ENCODE measurements around the gene GLI3.
"Not testable (repeated sequence)": the region's sequence is repeated elsewhere in the genome, so short reads cannot be mapped to it uniquely, and the experiment has no call there.

The GLI3 gene

GRCh38 chr7:42210333-42210732 lies 26.7 kb downstream of the GLI3 start:
- DNase-seq = no peak

GRCh38 chr7:42209085-42209484 lies 27.9 kb downstream of the GLI3 start:
- not testable (repeated sequence) for DNase-seq

- DNase-seq = no peak
Observed at GRCh38 chr7:42208572-42208971, 28.4 kb downstream of the GLI3 start.

DNA sequence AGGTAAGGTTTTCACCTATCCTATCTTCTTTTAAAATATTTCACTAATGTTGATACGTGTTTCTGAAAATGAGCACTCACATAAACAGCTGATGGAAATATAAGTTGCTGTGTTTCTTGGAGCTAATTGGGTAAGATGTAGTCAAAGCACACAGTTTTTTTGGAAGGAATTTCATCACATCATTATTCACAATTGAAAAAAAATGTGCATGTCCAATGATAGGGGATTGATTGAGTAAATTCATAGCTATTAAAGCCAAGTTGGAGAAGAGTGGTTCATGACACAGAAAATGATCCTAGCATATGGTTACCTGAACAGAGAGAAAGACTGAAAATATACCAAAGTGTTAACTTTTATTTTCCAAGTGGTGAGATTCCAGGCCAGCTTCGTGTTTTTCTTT lies 29.6 kb downstream of the GLI3 start:
- no peak for DNase-seq

DNA sequence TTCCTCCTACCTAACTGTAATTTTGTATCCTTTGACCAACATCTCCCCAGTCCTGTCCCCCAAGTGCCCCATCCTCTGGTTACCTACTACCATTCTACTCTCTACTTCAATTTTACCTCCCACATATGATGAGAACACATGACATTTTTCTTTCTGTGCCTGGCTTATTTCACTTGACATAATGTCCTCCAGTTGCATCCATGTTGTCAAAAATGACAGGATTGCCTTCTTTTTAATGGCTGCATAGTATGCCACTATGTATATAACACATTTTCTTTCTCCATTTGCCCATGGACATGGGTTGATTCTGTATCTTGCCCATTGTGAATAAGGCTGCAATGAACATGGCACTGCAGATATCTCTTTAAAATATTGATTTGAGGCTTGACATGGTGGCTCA lies 33.7 kb downstream of the GLI3 start:
- no peak for DNase-seq

DNA sequence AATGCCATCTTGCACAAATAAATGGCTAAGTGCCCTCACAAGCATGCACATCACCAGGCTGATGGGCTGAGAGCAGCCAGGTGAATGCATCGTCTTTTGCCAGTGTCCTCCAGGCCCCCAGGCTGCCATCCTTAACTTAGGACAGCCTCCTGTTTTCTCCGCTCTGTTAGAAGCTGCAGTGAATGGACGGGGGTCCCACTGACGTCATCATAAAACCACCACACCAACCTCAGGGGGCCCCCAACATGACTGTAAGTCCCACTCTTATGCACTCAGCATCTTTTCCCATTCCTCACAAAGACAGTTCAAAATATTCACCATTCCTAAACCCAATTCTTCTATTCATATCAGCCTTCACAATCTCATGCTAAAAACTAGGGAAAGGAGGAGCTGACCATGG lies 34.4 kb downstream of the GLI3 start:
- no peak for DNase-seq

GRCh38 chr7:42198974-42199668 lies 37.9 kb downstream of the GLI3 start:
- DNase-seq = no peak

DNA sequence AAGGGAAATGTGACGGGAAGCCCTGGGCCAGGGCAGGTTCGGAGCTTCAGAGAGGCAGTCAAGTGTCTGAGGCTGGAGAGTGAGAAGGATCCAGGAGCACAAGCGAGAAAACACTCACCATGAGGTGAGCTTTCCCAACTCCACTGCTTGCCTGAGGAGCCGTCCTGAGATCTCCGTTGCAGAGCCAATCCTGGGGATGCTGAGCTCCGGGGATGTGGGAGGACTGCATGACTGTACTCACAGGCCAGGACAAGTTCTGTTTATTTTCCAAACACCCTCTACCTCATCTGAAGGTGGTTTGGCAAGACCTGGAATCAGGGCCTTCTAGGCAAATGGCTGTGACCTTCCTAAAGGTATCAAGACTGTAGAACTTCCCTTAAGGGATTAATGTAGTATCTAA lies 38.7 kb downstream of the GLI3 start:
- DNase-seq = no peak

- DNase-seq = no peak
Observed at GRCh38 chr7:42197451-42197850, 39.6 kb downstream of the GLI3 start.

GRCh38 chr7:42194238-42194637 lies 42.8 kb downstream of the GLI3 start:
- DNase-seq = no peak

DNA sequence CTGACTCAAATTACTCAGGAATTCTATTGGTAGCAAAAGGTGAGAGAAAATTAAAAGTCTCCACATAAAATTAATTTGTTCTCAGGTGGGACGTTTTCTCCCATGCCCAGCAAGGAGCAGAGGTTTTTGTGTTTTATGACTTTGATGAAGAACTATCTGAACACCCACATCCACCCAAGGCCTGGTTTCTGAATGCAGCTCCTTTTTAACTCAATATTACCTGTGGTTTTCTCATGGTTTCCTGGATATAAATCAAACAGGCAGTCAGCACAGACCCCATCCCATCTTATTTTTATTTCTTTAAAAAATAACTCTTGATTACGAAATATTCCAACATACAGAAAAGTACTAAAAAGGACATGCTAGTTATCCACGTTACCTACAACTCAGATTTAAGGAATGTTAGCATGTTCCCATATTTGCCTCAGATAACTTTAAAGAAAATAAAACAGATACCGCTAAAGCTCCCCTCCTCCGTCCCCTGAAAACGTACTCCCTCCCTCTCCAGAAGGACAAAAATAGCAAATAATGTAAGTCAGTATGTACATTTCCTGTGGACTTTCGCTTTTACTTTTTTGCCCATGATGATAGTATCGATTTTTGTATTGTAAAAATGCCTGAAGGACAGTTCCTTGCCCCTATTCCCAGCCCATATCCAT lies 43.4 kb downstream of the GLI3 start:
- DNase-seq = no peak

DNA sequence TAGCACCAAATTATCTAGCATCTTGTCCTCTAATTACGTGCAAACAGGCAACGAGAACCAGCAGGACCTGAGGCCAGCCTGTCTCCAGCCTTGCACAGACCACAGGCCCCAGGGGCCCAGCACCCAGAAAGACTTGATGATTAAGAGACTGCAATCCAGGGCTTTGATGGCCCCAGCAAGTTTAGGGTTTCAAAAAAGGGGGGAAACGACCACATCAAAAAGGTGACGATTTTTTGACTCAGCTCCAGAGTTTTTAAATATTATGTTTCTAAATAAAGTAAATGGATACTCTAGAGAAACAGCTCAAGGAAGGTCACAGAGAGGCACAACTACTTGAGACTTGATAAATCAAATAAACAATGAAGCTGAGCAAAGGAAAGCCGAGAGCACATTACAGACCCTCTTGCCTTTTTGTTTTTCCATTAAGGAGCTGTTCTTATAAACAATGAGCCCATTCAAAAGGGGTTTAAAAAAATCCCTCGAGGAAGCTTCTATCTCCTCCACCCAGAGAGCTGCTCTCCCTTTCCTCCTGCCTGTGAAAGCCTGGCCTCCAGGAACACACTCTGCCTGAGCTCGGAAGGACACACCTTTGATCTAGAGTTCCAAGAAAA lies 44.1 kb downstream of the GLI3 start:
- no peak for DNase-seq

DNA sequence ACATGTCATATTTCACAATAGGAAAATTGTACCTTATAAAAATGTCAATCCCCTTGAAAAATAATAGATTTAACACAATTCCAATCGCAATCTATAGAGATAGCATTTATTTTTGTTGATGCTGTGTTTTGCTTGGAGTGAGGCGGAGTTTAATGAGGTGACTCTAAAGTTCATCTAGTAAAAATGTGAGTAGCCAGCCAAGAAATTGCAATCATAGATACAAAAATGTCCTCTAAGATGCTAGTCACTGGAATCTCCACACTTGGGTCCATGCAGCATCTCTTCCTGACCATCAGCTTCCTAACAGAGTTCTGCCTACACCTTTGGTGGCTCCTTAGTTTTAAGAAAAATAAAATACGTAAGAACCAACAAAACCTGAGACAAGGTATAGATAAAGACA lies 44.9 kb downstream of the GLI3 start:
- DNase-seq = no peak

DNA sequence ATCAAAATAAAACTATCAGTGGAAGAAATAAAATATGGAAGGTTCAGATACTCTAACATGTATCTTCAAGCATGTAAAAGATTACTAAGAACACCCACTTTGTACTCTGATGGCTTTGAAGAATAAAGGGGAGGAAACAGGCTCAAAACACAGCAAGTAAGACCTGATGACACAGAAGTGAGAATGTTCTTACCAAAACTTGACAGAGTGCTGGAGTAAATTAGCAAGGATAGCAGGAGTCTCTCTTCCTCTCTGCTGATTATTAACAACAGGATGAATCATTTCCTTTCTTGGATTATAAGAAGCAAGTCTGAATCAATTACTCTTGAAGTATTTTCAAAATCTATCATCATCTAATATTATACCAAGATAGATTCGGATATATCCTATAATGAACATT lies 47.5 kb downstream of the GLI3 start:
- no peak for DNase-seq

- DNase-seq = no peak
Observed at GRCh38 chr7:42186151-42186550, 50.9 kb downstream of the GLI3 start.

DNA sequence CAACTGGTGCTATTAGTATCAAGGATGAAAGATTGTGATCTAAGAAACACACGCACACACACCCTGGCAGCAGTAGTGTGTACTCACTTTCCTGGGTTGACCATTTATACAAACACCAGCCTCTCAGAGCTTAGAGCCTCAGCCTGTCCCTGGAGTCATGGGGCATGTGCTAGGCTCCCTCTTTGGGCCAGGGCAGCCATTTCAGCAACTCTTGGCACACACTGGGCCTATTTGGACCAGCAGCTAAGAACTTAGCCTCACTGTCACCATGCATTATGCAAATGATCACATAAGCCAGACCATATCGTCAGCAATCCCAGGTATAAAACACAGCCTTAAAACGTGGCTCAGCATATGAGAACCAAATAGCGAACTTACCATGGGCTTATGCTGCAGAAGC lies 51.3 kb downstream of the GLI3 start:
- no peak for DNase-seq

- DNase-seq = no peak
Observed at GRCh38 chr7:42183547-42183946, 53.5 kb downstream of the GLI3 start.

DNA sequence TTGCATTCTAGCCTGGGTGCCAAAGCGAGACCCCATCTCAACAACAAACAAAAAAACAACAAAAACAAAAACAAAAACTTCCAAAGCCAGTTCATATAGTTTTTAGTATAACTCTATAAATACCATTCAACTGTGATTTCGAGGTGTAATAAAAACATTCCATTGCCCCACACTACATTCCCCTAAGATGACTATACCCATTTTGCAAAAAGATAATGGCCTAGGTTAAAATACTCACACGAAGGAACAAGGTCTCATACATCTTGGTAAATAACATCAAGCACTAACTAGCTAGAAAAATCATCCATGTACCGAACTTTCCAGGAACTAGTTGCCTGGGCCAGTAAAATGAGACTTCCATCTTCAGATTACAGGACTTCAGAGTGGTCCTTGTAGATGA lies 55.4 kb downstream of the GLI3 start:
- DNase-seq = no peak

DNA sequence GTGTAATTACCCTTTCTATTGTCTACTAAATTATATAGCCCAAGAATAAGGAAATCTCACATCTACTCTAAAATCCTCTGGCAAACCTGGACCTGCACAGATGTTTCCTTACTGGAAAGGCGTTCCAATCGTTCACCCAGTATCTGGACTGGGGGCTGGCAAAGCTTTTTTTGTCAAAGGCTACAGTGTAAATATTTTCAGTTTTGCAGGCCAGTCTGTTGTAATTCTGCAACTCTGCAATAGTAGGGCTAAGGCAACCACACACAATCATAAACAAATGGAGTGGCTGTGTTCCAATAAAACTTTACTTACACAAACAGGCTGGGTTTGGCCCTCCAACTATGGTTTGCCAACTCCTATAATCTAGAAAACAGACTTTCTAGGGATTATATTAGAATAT lies 56.2 kb downstream of the GLI3 start:
- DNase-seq = no peak

- no peak for DNase-seq
Observed at GRCh38 chr7:42176724-42177101, 60.3 kb downstream of the GLI3 start.

- DNase-seq = no peak
Observed at GRCh38 chr7:42175834-42176723, 60.9 kb downstream of the GLI3 start.

- no peak for DNase-seq
Observed at GRCh38 chr7:42174391-42174912, 62.6 kb downstream of the GLI3 start.

DNA sequence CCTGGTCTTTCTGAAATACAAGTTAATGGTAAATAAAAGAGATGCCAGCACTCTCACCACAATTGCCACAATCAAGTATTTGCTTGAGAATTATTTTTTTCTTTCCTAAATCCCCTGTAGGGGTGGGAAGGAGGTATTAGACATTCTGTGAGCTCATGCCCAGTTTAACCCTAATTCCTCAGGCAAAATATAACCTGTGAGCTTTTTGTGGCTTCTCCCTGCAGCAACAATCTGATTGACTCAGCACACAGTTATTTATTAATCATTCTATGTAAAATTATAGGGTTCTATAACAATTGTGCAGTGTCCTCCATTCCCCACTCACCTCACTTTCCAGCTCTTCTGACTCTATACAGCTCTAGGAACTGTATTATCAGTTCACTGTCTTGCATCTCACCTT lies 66.3 kb downstream of the GLI3 start:
- DNase-seq = no peak
